ENCODE measurements around the gene RASGRP2.
A peak's percentile ranks its signal among the peaks of the same experiment; 100 is the strongest.

RASGRP2 gene

GRCh38 chr11:64767344-64768299 lies 23.7 kb upstream of the RASGRP2 start:
- Histone ChIP-seq H3K36me3 (ENCODE audit: insufficient read depth, low read depth, low read length) (peaks cover 88% of the 10 kb centered on the region), H3K27me3 (ENCODE audit: insufficient read depth, low read length) (no peaks in the 10 kb centered on the region), H3K27ac (ENCODE audit: low read length) (peak overlapping the region; percentile 13), H3K9me3 (ENCODE audit: insufficient read depth, low read depth, low read length) (no peaks in the 10 kb centered on the region), H3K4me1 (ENCODE audit: insufficient read depth, low read length) (peaks cover 21% of the 10 kb centered on the region; the same call in 1 of the 2 replicates), H3K9ac (ENCODE audit: low read depth, low read length) (no peak overlapping the region), H3K4me3 (ENCODE audit: low read length) (no peak overlapping the region)

GRCh38 chr11:64766881-64767280 lies 22.9 kb upstream of the RASGRP2 start:
- no peaks in the 10 kb centered on the region for H3K27me3 ChIP-seq (ENCODE audit: insufficient read depth, low read length)
- peaks cover 28% of the 10 kb centered on the region; the same call in 1 of the 2 replicates for H3K4me1 ChIP-seq (ENCODE audit: insufficient read depth, low read length)
- no peak overlapping the region for H3K9ac ChIP-seq (ENCODE audit: low read depth, low read length)
- no peak overlapping the region for H3K4me3 ChIP-seq (ENCODE audit: low read length)
- peak overlapping the region; percentile 13 for H3K27ac ChIP-seq (ENCODE audit: low read length)
- H3K9me3 ChIP-seq (ENCODE audit: insufficient read depth, low read depth, low read length): no peaks in the 10 kb centered on the region
- H3K36me3 ChIP-seq (ENCODE audit: insufficient read depth, low read depth, low read length): peaks cover 85% of the 10 kb centered on the region

GRCh38 chr11:64765851-64766665 lies 22.1 kb upstream of the RASGRP2 start:
- no peak overlapping the region for H3K27ac ChIP-seq (ENCODE audit: low read length)
- H3K27me3 ChIP-seq (ENCODE audit: insufficient read depth, low read length): no peaks in the 10 kb centered on the region
- H3K4me1 ChIP-seq (ENCODE audit: insufficient read depth, low read length): peaks cover 32% of the 10 kb centered on the region; the same call in 1 of the 2 replicates
- peaks cover 77% of the 10 kb centered on the region for H3K36me3 ChIP-seq (ENCODE audit: insufficient read depth, low read depth, low read length)
- no peak overlapping the region for H3K9ac ChIP-seq (ENCODE audit: low read depth, low read length)
- no peak overlapping the region for H3K4me3 ChIP-seq (ENCODE audit: low read length)
- no peaks in the 10 kb centered on the region for H3K9me3 ChIP-seq (ENCODE audit: insufficient read depth, low read depth, low read length)

GRCh38 chr11:64765291-64765850 lies 21.4 kb upstream of the RASGRP2 start:
- H3K27ac ChIP-seq (ENCODE audit: low read length): peak overlapping the region; percentile 23

GRCh38 chr11:64764753-64765152 lies 20.8 kb upstream of the RASGRP2 start:
- no peak overlapping the region; the same call in 1 of the 2 replicates for H3K9ac ChIP-seq (ENCODE audit: low read depth, low read length)
- H3K27me3 ChIP-seq (ENCODE audit: insufficient read depth, low read length): no peaks in the 10 kb centered on the region
- H3K4me1 ChIP-seq (ENCODE audit: insufficient read depth, low read length): peaks cover 42% of the 10 kb centered on the region; the same call in 1 of the 2 replicates
- H3K9me3 ChIP-seq (ENCODE audit: insufficient read depth, low read depth, low read length): no peaks in the 10 kb centered on the region
- H3K36me3 ChIP-seq (ENCODE audit: insufficient read depth, low read depth, low read length): peaks cover 68% of the 10 kb centered on the region
- peak overlapping the region; percentile 23 for H3K27ac ChIP-seq (ENCODE audit: low read length)
- no peak overlapping the region for H3K4me3 ChIP-seq (ENCODE audit: low read length)

More at GRCh38 chr11:64765291-64765850, 21.4 kb upstream of the RASGRP2 start:
- H3K9me3 ChIP-seq (ENCODE audit: insufficient read depth, low read depth, low read length): no peaks in the 10 kb centered on the region
- no peaks in the 10 kb centered on the region for H3K27me3 ChIP-seq (ENCODE audit: insufficient read depth, low read length)
- H3K9ac ChIP-seq (ENCODE audit: low read depth, low read length): no peak overlapping the region
- H3K4me1 ChIP-seq (ENCODE audit: insufficient read depth, low read length): peaks cover 39% of the 10 kb centered on the region; the same call in 1 of the 2 replicates
- H3K36me3 ChIP-seq (ENCODE audit: insufficient read depth, low read depth, low read length): peaks cover 75% of the 10 kb centered on the region
- H3K4me3 ChIP-seq (ENCODE audit: low read length): no peak overlapping the region

- Histone ChIP-seq H3K36me3 (ENCODE audit: insufficient read depth, low read depth, low read length) (peaks cover 62% of the 10 kb centered on the region), H3K4me3 (ENCODE audit: low read length) (peak overlapping the region; percentile 35; the same call in 1 of the 2 replicates), H3K27me3 (ENCODE audit: insufficient read depth, low read length) (no peaks in the 10 kb centered on the region), H3K4me1 (ENCODE audit: insufficient read depth, low read length) (peaks cover 48% of the 10 kb centered on the region; the same call in 1 of the 2 replicates), H3K9ac (ENCODE audit: low read depth, low read length) (peak overlapping the region; percentile 60; the same call in 1 of the 2 replicates), H3K9me3 (ENCODE audit: insufficient read depth, low read depth, low read length) (no peaks in the 10 kb centered on the region), H3K27ac (ENCODE audit: low read length) (peak overlapping the region; percentile 62)
These were observed 20.2 kb upstream of the RASGRP2 start for GRCh38 chr11:64764040-64764611.

GRCh38 chr11:64763526-64764039 lies 19.6 kb upstream of the RASGRP2 start:
- H3K9me3 ChIP-seq (ENCODE audit: insufficient read depth, low read depth, low read length): no peaks in the 10 kb centered on the region
- H3K36me3 ChIP-seq (ENCODE audit: insufficient read depth, low read depth, low read length): peaks cover 57% of the 10 kb centered on the region
- peak overlapping the region; percentile 62 for H3K27ac ChIP-seq (ENCODE audit: low read length)
- peaks cover 49% of the 10 kb centered on the region; the same call in 1 of the 2 replicates for H3K4me1 ChIP-seq (ENCODE audit: insufficient read depth, low read length)
- no peaks in the 10 kb centered on the region for H3K27me3 ChIP-seq (ENCODE audit: insufficient read depth, low read length)
- H3K4me3 ChIP-seq (ENCODE audit: low read length): peak overlapping the region; percentile 35; the same call in 1 of the 2 replicates
- H3K9ac ChIP-seq (ENCODE audit: low read depth, low read length): peak overlapping the region; percentile 60

GRCh38 chr11:64762674-64763525 lies 19.0 kb upstream of the RASGRP2 start:
- Histone ChIP-seq H3K9ac (ENCODE audit: low read depth, low read length) (peak overlapping the region; percentile 60), H3K27me3 (ENCODE audit: insufficient read depth, low read length) (no peaks in the 10 kb centered on the region), H3K27ac (ENCODE audit: low read length) (peak overlapping the region; percentile 62), H3K9me3 (ENCODE audit: insufficient read depth, low read depth, low read length) (no peaks in the 10 kb centered on the region), H3K36me3 (ENCODE audit: insufficient read depth, low read depth, low read length) (peaks cover 50% of the 10 kb centered on the region), H3K4me1 (ENCODE audit: insufficient read depth, low read length) (peaks cover 49% of the 10 kb centered on the region; the same call in 1 of the 2 replicates), H3K4me3 (ENCODE audit: low read length) (peak overlapping the region; percentile 35; the same call in 1 of the 2 replicates)

GRCh38 chr11:64762277-64762673 lies 18.3 kb upstream of the RASGRP2 start:
- Histone ChIP-seq H3K4me3 (ENCODE audit: low read length) (peak overlapping the region; percentile 35; the same call in 1 of the 2 replicates), H3K9ac (ENCODE audit: low read depth, low read length) (peak overlapping the region; percentile 60), H3K27me3 (ENCODE audit: insufficient read depth, low read length) (no peaks in the 10 kb centered on the region), H3K36me3 (ENCODE audit: insufficient read depth, low read depth, low read length) (peaks cover 44% of the 10 kb centered on the region), H3K9me3 (ENCODE audit: insufficient read depth, low read depth, low read length) (no peaks in the 10 kb centered on the region), H3K4me1 (ENCODE audit: insufficient read depth, low read length) (peaks cover 47% of the 10 kb centered on the region; the same call in 1 of the 2 replicates), H3K27ac (ENCODE audit: low read length) (peak overlapping the region; percentile 70)

- no peak overlapping the region for H3K4me3 ChIP-seq (ENCODE audit: low read length)
- H3K27ac ChIP-seq (ENCODE audit: low read length): no peak overlapping the region
- H3K9me3 ChIP-seq (ENCODE audit: insufficient read depth, low read depth, low read length): no peaks in the 10 kb centered on the region
- H3K36me3 ChIP-seq (ENCODE audit: insufficient read depth, low read depth, low read length): peaks cover 32% of the 10 kb centered on the region
- no peaks in the 10 kb centered on the region for H3K27me3 ChIP-seq (ENCODE audit: insufficient read depth, low read length)
- H3K9ac ChIP-seq (ENCODE audit: low read depth, low read length): peak overlapping the region; percentile 44; the same call in 1 of the 2 replicates
- peaks cover 46% of the 10 kb centered on the region; the same call in 1 of the 2 replicates for H3K4me1 ChIP-seq (ENCODE audit: insufficient read depth, low read length)
These were observed 16.9 kb upstream of the RASGRP2 start for GRCh38 chr11:64760759-64761420.
